IMR-90 (cell line): Measurements from ENCODE around the gene SLC26A5. TPM values are rescaled to one million over a fixed set of nuclear protein-coding genes. Genes with fewer than 3 reads are reported as not detected.
A peak's percentile ranks its signal among the peaks of the same experiment; 100 is the strongest.

Experiments
- ATAC-seq: fragments of 200-7000 bp; cut with Tn5 transposase; 2 replicates; pipeline ENCODE4 v1.9.1; 2020; ENCODE audit warnings: low read depth, mild to moderate bottlenecking, moderate library complexity
- BruUV-seq: library from RNA; stranded (reverse); fragments of 400-500 nt; replicated peaks from 2 replicates; lab custom pipeline; 2021; lab: Mats Ljungman, UMichigan
- CTCF ChIA-PET: fragments of 300-600 bp; formaldehyde crosslinking; extraction: SDS; loops from one replicate; lab custom pipeline; 2021; ENCODE audit warnings: antibody characterized with exemption; lab: Yijun Ruan, JAX
- POLR2A ChIA-PET: fragments of 300-600 bp; sonication (Branson Sonifier 250); formaldehyde crosslinking; loops from one replicate; lab custom pipeline; 2022; ENCODE audit warnings: antibody characterized with exemption; ENCODE audit not compliant: unreplicated experiment; lab: Charles Lee
- DNase-seq: peaks from one replicate; pipeline ENCODE4 v3.0.0; 2013
- H2AFZ ChIP-seq: replicated peaks from 2 replicates; pipeline ENCODE3; 2013; ENCODE audit warnings: low read length, mild to moderate bottlenecking; ENCODE audit not compliant: poor library complexity
- H2AK5ac ChIP-seq: 2 replicates; pipeline ENCODE4 v1.6.1; 2013; ENCODE audit warnings: low read depth, low read length, inconsistent platforms
- H2AK9ac ChIP-seq: replicated peaks from 2 replicates; pipeline ENCODE3; 2013; ENCODE audit warnings: mild to moderate bottlenecking, low read depth, low read length, moderate library complexity; ENCODE audit not compliant: poor library complexity
- H2BK120ac ChIP-seq: 2 replicates; pipeline ENCODE4 v1.6.1; 2013; ENCODE audit warnings: low read depth, low read length, inconsistent platforms
- H2BK15ac ChIP-seq: 3 replicates; pipeline ENCODE4 v1.6.1; 2013; ENCODE audit warnings: low read depth, low read length, inconsistent platforms
- H2BK20ac ChIP-seq: 2 replicates; pipeline ENCODE4 v1.6.1; 2013; ENCODE audit warnings: low read depth, mild to moderate bottlenecking, inconsistent platforms, low read length, moderate library complexity
- H2BK5ac ChIP-seq: 2 replicates; pipeline ENCODE4 v1.6.1; 2013; ENCODE audit warnings: mild to moderate bottlenecking, low read depth, low read length, inconsistent platforms; ENCODE audit not compliant: poor library complexity, severe bottlenecking
- H3K14ac ChIP-seq: replicated peaks from 2 replicates; pipeline ENCODE4 v1.6.1; 2013; ENCODE audit warnings: low read depth, low read length, inconsistent platforms
- H3K18ac ChIP-seq: 2 replicates; pipeline ENCODE4 v1.6.1; 2013; ENCODE audit warnings: low read depth, low read length, control low read depth
- H3K23ac ChIP-seq: 2 replicates; pipeline ENCODE4 v1.6.1; 2013; ENCODE audit warnings: low read depth, low read length, inconsistent platforms
- H3K27ac ChIP-seq: 2 replicates; pipeline ENCODE4 v1.5.1; 2013; ENCODE audit warnings: mild to moderate bottlenecking, control low read depth, low read length; ENCODE audit not compliant: insufficient read depth
- H3K27me3 ChIP-seq: 2 replicates; pipeline ENCODE4 v1.6.1; 2013; ENCODE audit warnings: low read length; ENCODE audit not compliant: control insufficient read depth, insufficient read depth
- H3K36me3 ChIP-seq: 2 replicates; pipeline ENCODE4 v1.6.1; 2013; ENCODE audit warnings: low read length, mixed read lengths; ENCODE audit not compliant: control insufficient read depth, insufficient read depth
- H3K4ac ChIP-seq: 2 replicates; pipeline ENCODE4 v1.6.1; 2013; ENCODE audit warnings: low read depth, low read length, inconsistent platforms
- H3K4me1 ChIP-seq: 2 replicates; pipeline ENCODE4 v1.6.1; 2013; ENCODE audit warnings: low read length, mixed read lengths; ENCODE audit not compliant: control insufficient read depth, insufficient read depth
- H3K4me2 ChIP-seq: 2 replicates; pipeline ENCODE4 v1.6.1; 2013; ENCODE audit warnings: low read depth, mild to moderate bottlenecking, control low read depth, low read length, moderate library complexity
- H3K4me3 ChIP-seq: 2 replicates; pipeline ENCODE4 v1.5.1; 2013; ENCODE audit warnings: low read depth, mild to moderate bottlenecking, control low read depth, low read length, moderate library complexity; ENCODE audit not compliant: insufficient read depth
- H3K56ac ChIP-seq: 2 replicates; pipeline ENCODE4 v1.6.1; 2013; ENCODE audit warnings: low read length, inconsistent platforms; ENCODE audit not compliant: insufficient read depth; ENCODE audit errors: extremely low read depth
- H3K79me1 ChIP-seq, 2 experiments: 2 replicates each; pipeline ENCODE4 v1.6.1; 2013; ENCODE audit warnings: low read length in 2 of 2, inconsistent platforms in 1 of 2, low read depth in 1 of 2
- H3K9ac ChIP-seq: 2 replicates; pipeline ENCODE4 v1.6.1; 2013; ENCODE audit warnings: low read depth, low read length, control low read depth
- H3K9me1 ChIP-seq: 2 replicates; pipeline ENCODE4 v1.6.1; 2013; ENCODE audit warnings: low read length, inconsistent platforms; ENCODE audit not compliant: insufficient read depth
- H3K9me3 ChIP-seq: 2 replicates; pipeline ENCODE4 v1.6.1; 2013; ENCODE audit warnings: low read length; ENCODE audit not compliant: control insufficient read depth, insufficient read depth
- H4K20me1 ChIP-seq: 2 replicates; pipeline ENCODE4 v1.6.1; 2013; ENCODE audit warnings: low read length, inconsistent platforms; ENCODE audit not compliant: insufficient read depth
- H4K5ac ChIP-seq: 2 replicates; pipeline ENCODE4 v1.6.1; 2013; ENCODE audit warnings: mild to moderate bottlenecking, low read depth, low read length, control low read depth
- H4K8ac ChIP-seq, 2 experiments: 2 replicates each; pipeline ENCODE4 v1.6.1; 2013; ENCODE audit warnings: low read depth in 2 of 2, low read length in 2 of 2, control low read depth in 1 of 2, inconsistent platforms in 1 of 2
- H4K91ac ChIP-seq: 2 replicates; pipeline ENCODE4 v1.6.1; 2013; ENCODE audit warnings: low read depth, low read length, inconsistent platforms; ENCODE audit not compliant: insufficient read depth
- CEBPB ChIP-seq: IDR thresholded peaks from 2 replicates; pipeline ENCODE4 v1.6.1; 2012; ENCODE audit warnings: low read depth, low read length, improper control_type of control experiment
- MAZ ChIP-seq: IDR thresholded peaks from 2 replicates; pipeline ENCODE4 v1.6.1; 2012; ENCODE audit warnings: low read depth, mild to moderate bottlenecking, low read length, improper control_type of control experiment, moderate library complexity, borderline replicate concordance
- RCOR1 ChIP-seq: IDR thresholded peaks from 2 replicates; pipeline ENCODE4 v1.6.1; 2012; ENCODE audit warnings: mild to moderate bottlenecking, low read length, improper control_type of control experiment; ENCODE audit not compliant: insufficient replicate concordance
- RFX5 ChIP-seq: IDR thresholded peaks from 2 replicates; pipeline ENCODE4 v1.8.0; 2012; ENCODE audit warnings: low read depth, mild to moderate bottlenecking, low read length, moderate library complexity
- WGBS, 2 experiments: methylation state at CpG; one replicate each; pipeline versions ENCODE4 v1.1.5 to v1.1.7; 2013; ENCODE audit warnings: missing lambda C conversion rate in 2 of 2; ENCODE audit not compliant: insufficient read length in 1 of 2; ENCODE audit errors: extremely low coverage in 2 of 2; 5-methylcytosine and 5-hydroxymethylcytosine counted together
- dilution Hi-C: fragments of 300-500 bp; cut with HindIII; formaldehyde crosslinking; loops from one replicate; pipeline ENCODE4 v1.14.3; 2018; ENCODE audit warnings: low sequenced_read_pairs; ENCODE audit not compliant: unreplicated experiment
- in situ Hi-C: fragments of 300-500 bp; cut with MboI; formaldehyde crosslinking; loops from 3 replicates; pipeline ENCODE4 v1.14.3; 2019; ENCODE audit warnings: low sequenced_read_pairs, inconsistent platforms, mixed read lengths
- intact Hi-C: fragments of 100-400 bp; cut with micrococcal nuclease; formaldehyde crosslinking; loops from 2 replicates; pipeline ENCODE4 v1.10.0; 2022
- polyA plus RNA-seq, 3 experiments: library from polyadenylated mRNA; depleted of rRNA; stranded (reverse); fragments of >200 nt; gene quantifications; 2 replicates each; pipeline ENCODE4 v1.2.3, GENCODE V29; 2012; ENCODE audit warnings: low replicate concordance in 1 of 3
- total RNA-seq: library from RNA; depleted of rRNA; stranded (reverse); fragments of >200 nt; gene quantifications from 2 replicates; pipeline ENCODE4 v1.2.3, GENCODE V29; 2012
- TF ChIP-seq, protein P1 (sequence below): fragments of 150-350 bp; IDR thresholded peaks from 2 replicates; pipeline ENCODE4 v1.6.1; 2017; ENCODE audit warnings: mild to moderate bottlenecking, antibody characterized with exemption, low read length, low read depth

SLC26A5 gene
- total and polyA plus RNA-seq, 2 of the 4 experiments (the other 2 are of a cell fraction): not detected

GRCh38 chr7:103423467-103424179 is 22.4 kb downstream of the SLC26A5 start:
- in situ Hi-C loops (no loop called here), intact Hi-C loops (no loop called here), dilution Hi-C loops (no loop called here)
- no peak overlapping the region for H3K9ac ChIP-seq
- no peak overlapping the region for H3K14ac ChIP-seq
- H2AFZ ChIP-seq: no peak overlapping the region
- H3K4me2 ChIP-seq: no peak overlapping the region
- no peak overlapping the region for H2AK5ac ChIP-seq
- H2AK9ac ChIP-seq: no peak overlapping the region
- H3K4me3 ChIP-seq: no peak overlapping the region
- H4K91ac ChIP-seq: no peak overlapping the region
- no peaks in the 10 kb centered on the region for H3K9me1 ChIP-seq
- H4K5ac ChIP-seq: no peak overlapping the region
- H3K18ac ChIP-seq: no peak overlapping the region
- no peaks in the 10 kb centered on the region for H3K4me1 ChIP-seq
- no peak overlapping the region for H2BK20ac ChIP-seq
- TF ChIP-seq RCOR1 (no peak), CEBPB (peak; percentile 55; the same call in 1 of the 2 replicates), MAZ (no peak), RFX5 (no peak)
- TF ChIP-seq, protein P1, sequence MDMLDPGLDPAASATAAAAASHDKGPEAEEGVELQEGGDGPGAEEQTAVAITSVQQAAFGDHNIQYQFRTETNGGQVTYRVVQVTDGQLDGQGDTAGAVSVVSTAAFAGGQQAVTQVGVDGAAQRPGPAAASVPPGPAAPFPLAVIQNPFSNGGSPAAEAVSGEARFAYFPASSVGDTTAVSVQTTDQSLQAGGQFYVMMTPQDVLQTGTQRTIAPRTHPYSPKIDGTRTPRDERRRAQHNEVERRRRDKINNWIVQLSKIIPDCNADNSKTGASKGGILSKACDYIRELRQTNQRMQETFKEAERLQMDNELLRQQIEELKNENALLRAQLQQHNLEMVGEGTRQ: no peak
- ATAC-seq: no peak
- no peak overlapping the region for H4K8ac ChIP-seq
- DNase-seq: no peak
- ChIA-PET CTCF (no interaction called here), POLR2A (no interaction called here)
- H3K27me3 ChIP-seq: peaks cover 3% of the 10 kb centered on the region
- no peak overlapping the region for H2BK120ac ChIP-seq
- no peak overlapping the region for H3K56ac ChIP-seq
- H3K23ac ChIP-seq: no peak overlapping the region
- no peaks in the 10 kb centered on the region for H3K79me1 ChIP-seq
- no peaks in the 10 kb centered on the region for H3K36me3 ChIP-seq
- no peak overlapping the region for H3K4ac ChIP-seq
- H3K9me3 ChIP-seq: no peaks in the 10 kb centered on the region
- no peak overlapping the region for H3K27ac ChIP-seq
- H2BK5ac ChIP-seq: no peak overlapping the region
- H2BK15ac ChIP-seq: no peak overlapping the region
- no TSS peak for BruUV-seq
- no CpG with 5 or more reads among the region's 3 CpGs for WGBS, 2 experiments
- H4K20me1 ChIP-seq: no peaks in the 10 kb centered on the region
